A549 (cell line): ENCODE measurements around the gene ACER3.

Source experiments
- CHD4 ChIP-seq: fragments of 200-600 bp; sonication (generic); IDR thresholded peaks from 2 replicates; pipeline ENCODE4 v1.6.1; 2016; ENCODE audit warnings: antibody characterized with exemption, mild to moderate bottlenecking, borderline replicate concordance
- CTCF ChIP-seq: fragments of >200 bp; sonication (Bioruptor Twin); formaldehyde crosslinking; IDR thresholded peaks from 3 replicates; pipeline ENCODE4 v1.5.1; 2016
- FOSL2 ChIP-seq, 2 experiments: fragments of 450-650 bp in 1 of 2; fragments of >200 bp in 1 of 2; sonication (Bioruptor Twin) in 1 of 2; formaldehyde crosslinking; IDR thresholded peaks; 2 replicates each; pipeline versions ENCODE4 v1.5.0 to v1.6.1; 2016 to 2020; ENCODE audit warnings: mild to moderate bottlenecking in 1 of 2, moderate library complexity in 1 of 2
- KDM5A ChIP-seq: fragments of 200-600 bp; sonication (generic); IDR thresholded peaks from 2 replicates; pipeline ENCODE4 v1.6.1; 2016; ENCODE audit warnings: antibody characterized with exemption, mild to moderate bottlenecking
- NR3C1 ChIP-seq: fragments of >200 bp; sonication (Bioruptor Twin); formaldehyde crosslinking; IDR thresholded peaks from 3 replicates; pipeline ENCODE4 v1.6.1; 2017
- POLR2A ChIP-seq: IDR thresholded peaks from 2 replicates; pipeline ENCODE4 v1.6.1; 2012; ENCODE audit warnings: mild to moderate bottlenecking, low read length
- RAD21 ChIP-seq, 2 experiments: fragments of >200 bp in 1 of 2; sonication (Bioruptor Twin) in 1 of 2; formaldehyde crosslinking in 1 of 2; IDR thresholded peaks in 1 of 2; conservative IDR thresholded peaks in 1 of 2; 2 replicates in 1 of 2; 3 replicates in 1 of 2; pipeline ENCODE4 v1.6.1; 2012 to 2018; ENCODE audit warnings: inconsistent platforms in 1 of 2
- REST ChIP-seq: fragments of 200-600 bp; sonication (generic); IDR thresholded peaks from 2 replicates; pipeline ENCODE4 v1.6.1; 2016; ENCODE audit warnings: antibody characterized with exemption, mild to moderate bottlenecking, moderate library complexity
- USF2 ChIP-seq: fragments of 450-650 bp; IDR thresholded peaks from 2 replicates; pipeline ENCODE4 v1.6.1; 2014; ENCODE audit warnings: antibody characterized with exemption

- TF ChIP-seq RAD21 (conservative IDR thresholded peaks at IDR 0.05 in 1 of 2, IDR thresholded peaks at IDR 0.05 in 1 of 2) (no peak), REST (no peak), POLR2A (no peak), NR3C1 (no peak), CTCF (no peak), USF2 (no peak), FOSL2 (IDR thresholded peaks at IDR 0.05) (no peak), FOSL2 (CRISPR knock-in tag; IDR thresholded peaks at IDR 0.05) (no peak), KDM5A (no peak), CHD4 (no peak)
Observed at GRCh38 chr11:76977791-76978190, 117.1 kb downstream of the ACER3 start.
